Measurements from ENCODE around the gene ACOT9.
"Not testable (repeated sequence)": the region's sequence is repeated elsewhere in the genome, so short reads cannot be mapped to it uniquely, and the experiment has no call there.

ACOT9 gene

GRCh38 chrX:23660766-23661132 lies 82.3 kb downstream of the ACOT9 start:
- Histone ChIP-seq H3K9me2 (replicated peaks; ENCODE audit: insufficient read depth, low read length) (no peaks in the 10 kb centered on the region), H3K27me3 (ENCODE audit: low read length) (no peaks in the 10 kb centered on the region), H2AFZ (ENCODE audit: low read depth, low read length, severe bottlenecking) (no peak overlapping the region), H3K9me3 (ENCODE audit: insufficient read depth, low read length) (no peaks in the 10 kb centered on the region), H3F3A (ENCODE audit: insufficient read depth) (no peaks in the 10 kb centered on the region), H3K4me2 (ENCODE audit: low read depth, low read length, poor library complexity, severe bottlenecking) (no peak overlapping the region), H3K79me2 (ENCODE audit: insufficient read depth, low read length) (no peaks in the 10 kb centered on the region), H4K20me1 (ENCODE audit: low read depth, low read length) (no peaks in the 10 kb centered on the region), H3K36me3 (ENCODE audit: low read length) (no peaks in the 10 kb centered on the region), H3K4me3 (ENCODE audit: insufficient read depth, low read length, poor library complexity, severe bottlenecking) (no peak overlapping the region), H3K9ac (ENCODE audit: low read length) (no peak overlapping the region), H3K27ac (ENCODE audit: low read depth, low read length) (no peak overlapping the region)
- no peak for TF ChIP-seq CTCF (IDR thresholded peaks at IDR 0.05; ENCODE audit: insufficient read depth, low read length, poor library complexity, severe bottlenecking)
- no peak for TF ChIP-seq EZH2phosphoT487 (conservative IDR thresholded peaks at IDR 0.05; ENCODE audit: low read length)

GRCh38 chrX:23660083-23660765 lies 82.9 kb downstream of the ACOT9 start:
- not testable (repeated sequence) for H3K9ac ChIP-seq (ENCODE audit: low read length); H3K9me3 ChIP-seq (ENCODE audit: insufficient read depth, low read length); H3F3A ChIP-seq (ENCODE audit: insufficient read depth); H4K20me1 ChIP-seq (ENCODE audit: low read depth, low read length); H3K4me2 ChIP-seq (ENCODE audit: low read depth, low read length, poor library complexity, severe bottlenecking); H2AFZ ChIP-seq (ENCODE audit: low read depth, low read length, severe bottlenecking); H3K9me2 ChIP-seq (replicated peaks; ENCODE audit: insufficient read depth, low read length); H3K36me3 ChIP-seq (ENCODE audit: low read length); H3K4me3 ChIP-seq (ENCODE audit: insufficient read depth, low read length, poor library complexity, severe bottlenecking); H3K27ac ChIP-seq (ENCODE audit: low read depth, low read length); H3K27me3 ChIP-seq (ENCODE audit: low read length); H3K79me2 ChIP-seq (ENCODE audit: insufficient read depth, low read length)

- H4K20me1 ChIP-seq (ENCODE audit: low read depth, low read length), result no peaks in the 10 kb centered on the region
- TF ChIP-seq CTCF (IDR thresholded peaks at IDR 0.05; ENCODE audit: insufficient read depth, low read length, poor library complexity, severe bottlenecking), result no peak
- no peak for TF ChIP-seq EZH2phosphoT487 (conservative IDR thresholded peaks at IDR 0.05; ENCODE audit: low read length)
- H3K79me2 ChIP-seq (ENCODE audit: insufficient read depth, low read length), result no peaks in the 10 kb centered on the region
- H3K4me3 ChIP-seq (ENCODE audit: insufficient read depth, low read length, poor library complexity, severe bottlenecking), result no peak overlapping the region
- H3K9ac ChIP-seq (ENCODE audit: low read length), result no peak overlapping the region
- H3K27me3 ChIP-seq (ENCODE audit: low read length), result no peaks in the 10 kb centered on the region
- no peaks in the 10 kb centered on the region for H3K9me3 ChIP-seq (ENCODE audit: insufficient read depth, low read length)
- no peak overlapping the region for H2AFZ ChIP-seq (ENCODE audit: low read depth, low read length, severe bottlenecking)
- H3K4me2 ChIP-seq (ENCODE audit: low read depth, low read length, poor library complexity, severe bottlenecking), result no peak overlapping the region
- H3F3A ChIP-seq (ENCODE audit: insufficient read depth), result no peaks in the 10 kb centered on the region
- H3K36me3 ChIP-seq (ENCODE audit: low read length), result no peaks in the 10 kb centered on the region
- no peaks in the 10 kb centered on the region for H3K9me2 ChIP-seq (replicated peaks; ENCODE audit: insufficient read depth, low read length)
- H3K27ac ChIP-seq (ENCODE audit: low read depth, low read length), result no peak overlapping the region
Measured at GRCh38 chrX:23659339-23659738, 83.7 kb downstream of the ACOT9 start.

GRCh38 chrX:23656684-23657083 lies 86.4 kb downstream of the ACOT9 start:
- no peak overlapping the region for H3K4me3 ChIP-seq (ENCODE audit: insufficient read depth, low read length, poor library complexity, severe bottlenecking)
- H3K79me2 ChIP-seq (ENCODE audit: insufficient read depth, low read length), result no peaks in the 10 kb centered on the region
- H3K9me3 ChIP-seq (ENCODE audit: insufficient read depth, low read length), result no peaks in the 10 kb centered on the region
- H4K20me1 ChIP-seq (ENCODE audit: low read depth, low read length), result no peaks in the 10 kb centered on the region
- H3F3A ChIP-seq (ENCODE audit: insufficient read depth), result no peaks in the 10 kb centered on the region
- no peaks in the 10 kb centered on the region for H3K27me3 ChIP-seq (ENCODE audit: low read length)
- H3K9me2 ChIP-seq (replicated peaks; ENCODE audit: insufficient read depth, low read length), result no peaks in the 10 kb centered on the region
- H3K27ac ChIP-seq (ENCODE audit: low read depth, low read length), result no peak overlapping the region
- H2AFZ ChIP-seq (ENCODE audit: low read depth, low read length, severe bottlenecking), result no peak overlapping the region
- no peak for TF ChIP-seq CTCF (IDR thresholded peaks at IDR 0.05; ENCODE audit: insufficient read depth, low read length, poor library complexity, severe bottlenecking)
- TF ChIP-seq EZH2phosphoT487 (conservative IDR thresholded peaks at IDR 0.05; ENCODE audit: low read length), result no peak
- no peak overlapping the region for H3K9ac ChIP-seq (ENCODE audit: low read length)
- no peaks in the 10 kb centered on the region for H3K36me3 ChIP-seq (ENCODE audit: low read length)
- H3K4me2 ChIP-seq (ENCODE audit: low read depth, low read length, poor library complexity, severe bottlenecking), result no peak overlapping the region
